Measurements from ENCODE around the gene RPS15. TPM values are rescaled to one million over a fixed set of nuclear protein-coding genes. Genes with fewer than 3 reads are reported as not detected.

RPS15 gene
- total and polyA plus RNA-seq, 9 of the 15 experiments (the other 6 are each of a cell fraction or from before 2014, with no cell fraction given): 605 to 2,791 (median 957) TPM

DNA sequence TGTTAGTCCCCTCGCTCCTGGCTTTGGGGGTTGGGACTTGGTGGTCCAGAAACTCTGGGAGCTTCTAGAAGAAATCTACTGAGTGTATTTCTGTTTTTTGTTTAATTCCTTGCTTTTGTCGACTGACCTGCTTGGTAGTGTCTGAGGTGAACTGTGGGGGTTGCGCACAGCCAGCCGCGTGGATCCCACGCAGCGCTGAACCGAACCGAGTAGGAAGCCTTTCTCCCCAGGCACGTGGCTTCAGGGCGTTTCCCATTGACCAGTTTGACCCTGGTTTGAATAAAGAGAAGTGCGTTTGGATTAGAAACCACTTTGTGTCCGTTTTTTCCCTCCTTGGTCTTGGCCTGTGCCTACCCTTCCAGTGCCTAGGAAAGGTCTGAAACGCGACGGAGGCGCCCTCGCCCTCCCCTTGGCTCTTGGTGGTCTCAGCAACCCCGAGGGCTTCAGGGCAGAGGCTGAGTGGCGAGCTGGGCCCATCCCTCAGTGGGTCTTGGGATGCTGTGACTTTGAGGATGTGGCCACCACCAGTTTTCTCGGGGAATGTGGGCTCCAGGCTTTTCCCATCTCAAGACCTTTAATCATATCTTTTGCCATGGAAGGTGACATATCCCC is 2.7 kb upstream of the RPS15 start (continued):
- TF ChIP-seq, protein P1, sequence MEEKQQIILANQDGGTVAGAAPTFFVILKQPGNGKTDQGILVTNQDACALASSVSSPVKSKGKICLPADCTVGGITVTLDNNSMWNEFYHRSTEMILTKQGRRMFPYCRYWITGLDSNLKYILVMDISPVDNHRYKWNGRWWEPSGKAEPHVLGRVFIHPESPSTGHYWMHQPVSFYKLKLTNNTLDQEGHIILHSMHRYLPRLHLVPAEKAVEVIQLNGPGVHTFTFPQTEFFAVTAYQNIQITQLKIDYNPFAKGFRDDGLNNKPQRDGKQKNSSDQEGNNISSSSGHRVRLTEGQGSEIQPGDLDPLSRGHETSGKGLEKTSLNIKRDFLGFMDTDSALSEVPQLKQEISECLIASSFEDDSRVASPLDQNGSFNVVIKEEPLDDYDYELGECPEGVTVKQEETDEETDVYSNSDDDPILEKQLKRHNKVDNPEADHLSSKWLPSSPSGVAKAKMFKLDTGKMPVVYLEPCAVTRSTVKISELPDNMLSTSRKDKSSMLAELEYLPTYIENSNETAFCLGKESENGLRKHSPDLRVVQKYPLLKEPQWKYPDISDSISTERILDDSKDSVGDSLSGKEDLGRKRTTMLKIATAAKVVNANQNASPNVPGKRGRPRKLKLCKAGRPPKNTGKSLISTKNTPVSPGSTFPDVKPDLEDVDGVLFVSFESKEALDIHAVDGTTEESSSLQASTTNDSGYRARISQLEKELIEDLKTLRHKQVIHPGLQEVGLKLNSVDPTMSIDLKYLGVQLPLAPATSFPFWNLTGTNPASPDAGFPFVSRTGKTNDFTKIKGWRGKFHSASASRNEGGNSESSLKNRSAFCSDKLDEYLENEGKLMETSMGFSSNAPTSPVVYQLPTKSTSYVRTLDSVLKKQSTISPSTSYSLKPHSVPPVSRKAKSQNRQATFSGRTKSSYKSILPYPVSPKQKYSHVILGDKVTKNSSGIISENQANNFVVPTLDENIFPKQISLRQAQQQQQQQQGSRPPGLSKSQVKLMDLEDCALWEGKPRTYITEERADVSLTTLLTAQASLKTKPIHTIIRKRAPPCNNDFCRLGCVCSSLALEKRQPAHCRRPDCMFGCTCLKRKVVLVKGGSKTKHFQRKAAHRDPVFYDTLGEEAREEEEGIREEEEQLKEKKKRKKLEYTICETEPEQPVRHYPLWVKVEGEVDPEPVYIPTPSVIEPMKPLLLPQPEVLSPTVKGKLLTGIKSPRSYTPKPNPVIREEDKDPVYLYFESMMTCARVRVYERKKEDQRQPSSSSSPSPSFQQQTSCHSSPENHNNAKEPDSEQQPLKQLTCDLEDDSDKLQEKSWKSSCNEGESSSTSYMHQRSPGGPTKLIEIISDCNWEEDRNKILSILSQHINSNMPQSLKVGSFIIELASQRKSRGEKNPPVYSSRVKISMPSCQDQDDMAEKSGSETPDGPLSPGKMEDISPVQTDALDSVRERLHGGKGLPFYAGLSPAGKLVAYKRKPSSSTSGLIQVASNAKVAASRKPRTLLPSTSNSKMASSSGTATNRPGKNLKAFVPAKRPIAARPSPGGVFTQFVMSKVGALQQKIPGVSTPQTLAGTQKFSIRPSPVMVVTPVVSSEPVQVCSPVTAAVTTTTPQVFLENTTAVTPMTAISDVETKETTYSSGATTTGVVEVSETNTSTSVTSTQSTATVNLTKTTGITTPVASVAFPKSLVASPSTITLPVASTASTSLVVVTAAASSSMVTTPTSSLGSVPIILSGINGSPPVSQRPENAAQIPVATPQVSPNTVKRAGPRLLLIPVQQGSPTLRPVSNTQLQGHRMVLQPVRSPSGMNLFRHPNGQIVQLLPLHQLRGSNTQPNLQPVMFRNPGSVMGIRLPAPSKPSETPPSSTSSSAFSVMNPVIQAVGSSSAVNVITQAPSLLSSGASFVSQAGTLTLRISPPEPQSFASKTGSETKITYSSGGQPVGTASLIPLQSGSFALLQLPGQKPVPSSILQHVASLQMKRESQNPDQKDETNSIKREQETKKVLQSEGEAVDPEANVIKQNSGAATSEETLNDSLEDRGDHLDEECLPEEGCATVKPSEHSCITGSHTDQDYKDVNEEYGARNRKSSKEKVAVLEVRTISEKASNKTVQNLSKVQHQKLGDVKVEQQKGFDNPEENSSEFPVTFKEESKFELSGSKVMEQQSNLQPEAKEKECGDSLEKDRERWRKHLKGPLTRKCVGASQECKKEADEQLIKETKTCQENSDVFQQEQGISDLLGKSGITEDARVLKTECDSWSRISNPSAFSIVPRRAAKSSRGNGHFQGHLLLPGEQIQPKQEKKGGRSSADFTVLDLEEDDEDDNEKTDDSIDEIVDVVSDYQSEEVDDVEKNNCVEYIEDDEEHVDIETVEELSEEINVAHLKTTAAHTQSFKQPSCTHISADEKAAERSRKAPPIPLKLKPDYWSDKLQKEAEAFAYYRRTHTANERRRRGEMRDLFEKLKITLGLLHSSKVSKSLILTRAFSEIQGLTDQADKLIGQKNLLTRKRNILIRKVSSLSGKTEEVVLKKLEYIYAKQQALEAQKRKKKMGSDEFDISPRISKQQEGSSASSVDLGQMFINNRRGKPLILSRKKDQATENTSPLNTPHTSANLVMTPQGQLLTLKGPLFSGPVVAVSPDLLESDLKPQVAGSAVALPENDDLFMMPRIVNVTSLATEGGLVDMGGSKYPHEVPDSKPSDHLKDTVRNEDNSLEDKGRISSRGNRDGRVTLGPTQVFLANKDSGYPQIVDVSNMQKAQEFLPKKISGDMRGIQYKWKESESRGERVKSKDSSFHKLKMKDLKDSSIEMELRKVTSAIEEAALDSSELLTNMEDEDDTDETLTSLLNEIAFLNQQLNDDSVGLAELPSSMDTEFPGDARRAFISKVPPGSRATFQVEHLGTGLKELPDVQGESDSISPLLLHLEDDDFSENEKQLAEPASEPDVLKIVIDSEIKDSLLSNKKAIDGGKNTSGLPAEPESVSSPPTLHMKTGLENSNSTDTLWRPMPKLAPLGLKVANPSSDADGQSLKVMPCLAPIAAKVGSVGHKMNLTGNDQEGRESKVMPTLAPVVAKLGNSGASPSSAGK (IDR thresholded peaks at IDR 0.05): peak; percentile 69
- TF ChIP-seq CAMTA2 (CRISPR knock-in tag; conservative IDR thresholded peaks at IDR 0.05) (no peak), CHCHD3 (CRISPR knock-in tag; IDR thresholded peaks at IDR 0.05) (no peak), SRF (CRISPR knock-in tag; IDR thresholded peaks at IDR 0.05) (no peak), CHD2 (IDR thresholded peaks at IDR 0.05; ENCODE audit: low read depth, low read length) (no peak), ZNF764 (CRISPR knock-in tag; IDR thresholded peaks at IDR 0.05; ENCODE audit: low read depth) (no peak), FOS (IDR thresholded peaks at IDR 0.05; ENCODE audit: extremely low read depth, insufficient read length) (no peak), WHSC1 (IDR thresholded peaks at IDR 0.05; ENCODE audit: low read length) (no peak), FOXK2 (conservative IDR thresholded peaks at IDR 0.05 in 1 of 2, IDR thresholded peaks at IDR 0.05 in 1 of 2; ENCODE audit: low read depth in 2 of 2) (no peak), ATF7 (IDR thresholded peaks at IDR 0.05) (no peak), CBX1 (IDR thresholded peaks at IDR 0.05; ENCODE audit: low read depth) (no peak), SETDB1 (IDR thresholded peaks at IDR 0.05; ENCODE audit: low read length) (no peak), POU5F1 (IDR thresholded peaks at IDR 0.05; ENCODE audit: borderline replicate concordance, low read depth, low read length, partially characterized antibody) (no peak)
- TF ChIP-seq, protein P2, sequence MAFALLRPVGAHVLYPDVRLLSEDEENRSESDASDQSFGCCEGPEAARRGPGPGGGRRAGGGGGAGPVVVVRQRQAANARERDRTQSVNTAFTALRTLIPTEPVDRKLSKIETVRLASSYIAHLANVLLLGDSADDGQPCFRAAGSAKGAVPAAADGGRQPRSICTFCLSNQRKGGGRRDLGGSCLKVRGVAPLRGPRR (CRISPR knock-in tag; IDR thresholded peaks at IDR 0.05): no peak
- TF ChIP-seq, protein P3, sequence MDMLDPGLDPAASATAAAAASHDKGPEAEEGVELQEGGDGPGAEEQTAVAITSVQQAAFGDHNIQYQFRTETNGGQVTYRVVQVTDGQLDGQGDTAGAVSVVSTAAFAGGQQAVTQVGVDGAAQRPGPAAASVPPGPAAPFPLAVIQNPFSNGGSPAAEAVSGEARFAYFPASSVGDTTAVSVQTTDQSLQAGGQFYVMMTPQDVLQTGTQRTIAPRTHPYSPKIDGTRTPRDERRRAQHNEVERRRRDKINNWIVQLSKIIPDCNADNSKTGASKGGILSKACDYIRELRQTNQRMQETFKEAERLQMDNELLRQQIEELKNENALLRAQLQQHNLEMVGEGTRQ (CRISPR knock-in tag; IDR thresholded peaks at IDR 0.05): 0 out of 2 replicates have a peak, but pooled peaks have one; percentile 6
- TF ChIP-seq, protein P4, sequence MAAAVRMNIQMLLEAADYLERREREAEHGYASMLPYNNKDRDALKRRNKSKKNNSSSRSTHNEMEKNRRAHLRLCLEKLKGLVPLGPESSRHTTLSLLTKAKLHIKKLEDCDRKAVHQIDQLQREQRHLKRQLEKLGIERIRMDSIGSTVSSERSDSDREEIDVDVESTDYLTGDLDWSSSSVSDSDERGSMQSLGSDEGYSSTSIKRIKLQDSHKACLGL (CRISPR knock-in tag; IDR thresholded peaks at IDR 0.05; ENCODE audit: borderline replicate concordance, poor library complexity, severe bottlenecking): no peak

Data from K562 (cell line).